ENCODE results near the gene PEAR1. TPM values are rescaled to one million over a fixed set of nuclear protein-coding genes. Genes with fewer than 3 reads are reported as not detected.

Gene PEAR1
- total and polyA plus RNA-seq, 2 donors (not counting 1 experiment from before 2014, with no cell fraction given) = 0.03 TPM; not detected in 1

DNA sequence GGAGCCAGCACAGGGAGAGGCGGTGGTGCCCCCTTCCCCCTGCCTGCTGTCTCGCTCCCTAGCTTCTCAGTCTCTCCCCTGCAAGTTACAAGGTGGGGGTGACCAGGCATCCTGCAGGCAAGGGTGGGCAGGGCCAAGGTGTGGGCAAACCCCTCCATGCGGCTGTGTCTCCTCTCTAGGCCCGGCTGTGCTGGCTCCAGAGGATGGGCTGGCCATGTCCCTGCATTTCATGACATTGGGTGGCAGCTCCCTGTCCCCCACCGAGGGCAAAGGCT is 18.2 kb upstream of the PEAR1 start:
- no peak overlapping the region for H3K27ac Mint-ChIP-seq
- Histone ChIP-seq H3K9ac (ENCODE audit: low read length) (no peak overlapping the region), H2AFZ (ENCODE audit: insufficient read depth, low read depth, low read length, poor library complexity, severe bottlenecking) (no peak overlapping the region), H3K27ac (ENCODE audit: low read length in 2 of 2) (no peak overlapping the region), H3K4me1 (ENCODE audit: control insufficient read depth in 2 of 2, insufficient read depth in 2 of 2, low read length in 2 of 2) (no peaks in the 10 kb centered on the region), H3K27me3 (replicated peaks in 1 of 4; ENCODE audit: control extremely low read depth in 1 of 4, control insufficient read depth in 3 of 4, insufficient read depth in 4 of 4, low read length in 3 of 4) (peaks cover 0 to 21% (median 1%) of the 10 kb centered on the region in 4 experiments), H4K20me1 (ENCODE audit: control insufficient read depth, insufficient read depth, low read length, poor library complexity, severe bottlenecking) (no peaks in the 10 kb centered on the region), H3K36me3 (replicated peaks in 1 of 2; ENCODE audit: control extremely low read depth in 1 of 2, control insufficient read depth in 1 of 2, extremely low read depth in 1 of 2, insufficient read depth in 2 of 2, low read length in 1 of 2) (no peaks in the 10 kb centered on the region), H3K9me3 (ENCODE audit: control extremely low read depth in 1 of 3, control insufficient read depth in 2 of 3, insufficient read depth in 1 of 3, low read length in 2 of 3) (no peaks in the 10 kb centered on the region), H3K79me2 (ENCODE audit: control insufficient read depth, insufficient read depth, low read length) (no peaks in the 10 kb centered on the region), H3K4me2 (replicated peaks; ENCODE audit: low read depth, low read length, poor library complexity, severe bottlenecking) (no peak overlapping the region), H3K4me3 (ENCODE audit: control extremely low read depth in 1 of 5, extremely low read depth in 1 of 5, insufficient read depth in 1 of 5, low read depth in 2 of 5, low read length in 4 of 5) (no peak overlapping the region)
- ChIA-PET CTCF (interaction anchor here (0.6 kb wide), 1 partner anchor 24 kb away, joined by 3 read pairs; no protein-coding TSS in a partner anchor), POLR2A (no interaction called here)
- intact Hi-C loops (cut with micrococcal nuclease) = no loop called here
- H3K27me3 Mint-ChIP-seq = peaks cover 34% of the 10 kb centered on the region
- WGBS (ENCODE audit: insufficient coverage) = 88% methylated on average over 5 of the region's 5 CpGs
- DNase-seq (no peak), ATAC-seq (ENCODE audit: low read depth) (no peak)
- H3K4me1 Mint-ChIP-seq = no peaks in the 10 kb centered on the region
- no peaks in the 10 kb centered on the region for H3K9me3 Mint-ChIP-seq (ENCODE audit: insufficient read depth)
- TF ChIP-seq EZH2 (IDR thresholded peaks at IDR 0.05; ENCODE audit: borderline replicate concordance, insufficient read depth, low read depth, low read length, poor library complexity, severe bottlenecking) = no peak
- TF ChIP-seq CTCF (IDR thresholded peaks at IDR 0.05) = no peak
- H3K4me3 Mint-ChIP-seq = no peak overlapping the region

- ATAC-seq (ENCODE audit: low read depth) (no peak), DNase-seq (no peak)
- H3K4me1 ChIP-seq (ENCODE audit: control insufficient read depth in 2 of 2, insufficient read depth in 2 of 2, low read length in 2 of 2) = no peaks in the 10 kb centered on the region
- no peak for TF ChIP-seq CTCF (IDR thresholded peaks at IDR 0.05)
- no peak for TF ChIP-seq EZH2 (IDR thresholded peaks at IDR 0.05; ENCODE audit: borderline replicate concordance, insufficient read depth, low read depth, low read length, poor library complexity, severe bottlenecking)
- H3K4me1 Mint-ChIP-seq = no peaks in the 10 kb centered on the region
- intact Hi-C loops (cut with micrococcal nuclease) = no loop called here
- H3K36me3 ChIP-seq (replicated peaks in 1 of 2; ENCODE audit: control extremely low read depth in 1 of 2, control insufficient read depth in 1 of 2, extremely low read depth in 1 of 2, insufficient read depth in 2 of 2, low read length in 1 of 2) = no peaks in the 10 kb centered on the region
- ChIA-PET CTCF (interaction anchor here (2.1 kb wide), 1 partner anchor 13 kb away, joined by 8 read pairs; no protein-coding TSS in a partner anchor), POLR2A (no interaction called here)
- H3K9ac ChIP-seq (ENCODE audit: low read length) = no peak overlapping the region
- H3K4me3 Mint-ChIP-seq = no peak overlapping the region
- H3K4me2 ChIP-seq (replicated peaks; ENCODE audit: low read depth, low read length, poor library complexity, severe bottlenecking) = no peak overlapping the region
- H3K4me3 ChIP-seq (ENCODE audit: control extremely low read depth in 1 of 5, extremely low read depth in 1 of 5, insufficient read depth in 1 of 5, low read depth in 2 of 5, low read length in 4 of 5) = no peak overlapping the region
- H3K27me3 Mint-ChIP-seq = peaks cover 43% of the 10 kb centered on the region
- no peaks in the 10 kb centered on the region for H3K9me3 ChIP-seq (ENCODE audit: control extremely low read depth in 1 of 3, control insufficient read depth in 2 of 3, insufficient read depth in 1 of 3, low read length in 2 of 3)
- H4K20me1 ChIP-seq (ENCODE audit: control insufficient read depth, insufficient read depth, low read length, poor library complexity, severe bottlenecking) = no peaks in the 10 kb centered on the region
- 67% methylated on average over 18 of the region's 21 CpGs for WGBS (ENCODE audit: insufficient coverage)
- H3K27ac ChIP-seq (ENCODE audit: low read length in 2 of 2) = no peak overlapping the region
- H3K27ac Mint-ChIP-seq = no peak overlapping the region
- H2AFZ ChIP-seq (ENCODE audit: insufficient read depth, low read depth, low read length, poor library complexity, severe bottlenecking) = no peak overlapping the region
- peaks cover 0 to 28% (median 1%) of the 10 kb centered on the region in 4 experiments for H3K27me3 ChIP-seq (replicated peaks in 1 of 4; ENCODE audit: control extremely low read depth in 1 of 4, control insufficient read depth in 3 of 4, insufficient read depth in 4 of 4, low read length in 3 of 4)
- H3K79me2 ChIP-seq (ENCODE audit: control insufficient read depth, insufficient read depth, low read length) = no peaks in the 10 kb centered on the region
- H3K9me3 Mint-ChIP-seq (ENCODE audit: insufficient read depth) = no peaks in the 10 kb centered on the region
These were observed 17.2 kb upstream of the PEAR1 start for GRCh38 chr1:156876281-156876680.

Measured in B cell (primary cell).